ENCODE data around the gene UQCR10. TPM values are rescaled to one million over a fixed set of nuclear protein-coding genes. Genes with fewer than 3 reads are reported as not detected.

UQCR10 gene
- total and polyA plus RNA-seq, 3 donors from 2014 or later, result 91.3 to 211 (median 122) TPM

DNA sequence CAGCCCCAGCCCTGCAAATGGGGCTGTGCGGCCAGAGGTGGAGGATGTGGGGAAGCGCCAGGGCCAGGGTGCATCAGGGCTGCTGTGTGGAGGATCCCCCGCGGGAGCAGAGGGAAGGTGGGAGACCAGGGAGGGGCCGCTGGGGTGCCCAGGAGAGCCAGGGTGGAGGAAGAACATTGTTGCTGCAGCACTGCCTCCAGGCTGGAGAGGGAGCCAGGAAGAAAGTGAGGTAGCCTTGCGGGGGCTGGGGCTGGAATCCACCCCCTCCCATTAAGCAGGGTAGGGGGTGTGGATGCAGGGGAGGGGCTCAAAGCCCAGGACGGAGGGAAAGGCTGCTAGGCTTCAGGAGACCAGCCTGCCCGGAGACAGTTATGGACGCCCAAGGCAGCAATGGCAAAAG lies 32.3 kb upstream of the UQCR10 start:
- Histone ChIP-seq H3K27me3 (no peaks in the 10 kb centered on the region), H3K4me3 (no peak overlapping the region), H3K9me3 (no peaks in the 10 kb centered on the region), H3K4me1 (no peaks in the 10 kb centered on the region), H3K36me3 (ENCODE audit: low read depth, missing control alignments) (no peaks in the 10 kb centered on the region), H3K27ac (no peak overlapping the region)
- 89 to 100% methylated on average over 6 to 9 of the region's 9 CpGs for WGBS, 2 donors
- DNase-seq, result no peak
- no peak for TF ChIP-seq POLR2A (IDR thresholded peaks at IDR 0.05)
- TF ChIP-seq, protein P1, sequence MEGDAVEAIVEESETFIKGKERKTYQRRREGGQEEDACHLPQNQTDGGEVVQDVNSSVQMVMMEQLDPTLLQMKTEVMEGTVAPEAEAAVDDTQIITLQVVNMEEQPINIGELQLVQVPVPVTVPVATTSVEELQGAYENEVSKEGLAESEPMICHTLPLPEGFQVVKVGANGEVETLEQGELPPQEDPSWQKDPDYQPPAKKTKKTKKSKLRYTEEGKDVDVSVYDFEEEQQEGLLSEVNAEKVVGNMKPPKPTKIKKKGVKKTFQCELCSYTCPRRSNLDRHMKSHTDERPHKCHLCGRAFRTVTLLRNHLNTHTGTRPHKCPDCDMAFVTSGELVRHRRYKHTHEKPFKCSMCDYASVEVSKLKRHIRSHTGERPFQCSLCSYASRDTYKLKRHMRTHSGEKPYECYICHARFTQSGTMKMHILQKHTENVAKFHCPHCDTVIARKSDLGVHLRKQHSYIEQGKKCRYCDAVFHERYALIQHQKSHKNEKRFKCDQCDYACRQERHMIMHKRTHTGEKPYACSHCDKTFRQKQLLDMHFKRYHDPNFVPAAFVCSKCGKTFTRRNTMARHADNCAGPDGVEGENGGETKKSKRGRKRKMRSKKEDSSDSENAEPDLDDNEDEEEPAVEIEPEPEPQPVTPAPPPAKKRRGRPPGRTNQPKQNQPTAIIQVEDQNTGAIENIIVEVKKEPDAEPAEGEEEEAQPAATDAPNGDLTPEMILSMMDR (IDR thresholded peaks at IDR 0.05), result no peak
- intact Hi-C loops (cut with DNase I; ENCODE audit: low total_unique reads), result no loop called here

DNA sequence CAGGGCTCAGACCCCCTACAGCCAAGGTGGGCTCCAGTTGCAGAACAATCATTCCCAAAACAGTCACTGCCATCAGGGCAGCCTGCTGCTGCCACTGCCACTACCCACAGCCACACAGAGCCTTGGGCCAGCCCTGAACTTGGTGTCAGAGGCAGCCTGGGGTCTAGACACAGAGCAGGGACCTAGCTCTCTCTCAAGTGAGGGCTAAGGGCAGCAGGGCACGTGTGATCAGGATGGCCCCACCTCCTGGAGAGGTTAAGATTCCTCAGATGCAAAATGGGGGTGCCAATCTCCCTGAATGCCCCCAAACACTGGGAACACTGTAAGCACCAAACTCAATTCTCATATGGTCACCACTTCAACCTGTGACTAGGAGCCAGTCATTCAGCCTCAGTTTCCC lies 31.8 kb upstream of the UQCR10 start:
- Histone ChIP-seq H3K4me1 (no peaks in the 10 kb centered on the region), H3K27me3 (no peaks in the 10 kb centered on the region), H3K9me3 (no peaks in the 10 kb centered on the region), H3K36me3 (ENCODE audit: low read depth, missing control alignments) (no peaks in the 10 kb centered on the region), H3K27ac (no peak overlapping the region), H3K4me3 (no peak overlapping the region)
- DNase-seq, result no peak
- WGBS, 2 donors, result 64% methylated on average over 1 of the region's 1 CpG; no CpG with 5 or more reads in 1 of the 2 donors
- intact Hi-C loops (cut with DNase I; ENCODE audit: low total_unique reads), result no loop called here
- TF ChIP-seq, protein P1 (IDR thresholded peaks at IDR 0.05), result no peak

DNA sequence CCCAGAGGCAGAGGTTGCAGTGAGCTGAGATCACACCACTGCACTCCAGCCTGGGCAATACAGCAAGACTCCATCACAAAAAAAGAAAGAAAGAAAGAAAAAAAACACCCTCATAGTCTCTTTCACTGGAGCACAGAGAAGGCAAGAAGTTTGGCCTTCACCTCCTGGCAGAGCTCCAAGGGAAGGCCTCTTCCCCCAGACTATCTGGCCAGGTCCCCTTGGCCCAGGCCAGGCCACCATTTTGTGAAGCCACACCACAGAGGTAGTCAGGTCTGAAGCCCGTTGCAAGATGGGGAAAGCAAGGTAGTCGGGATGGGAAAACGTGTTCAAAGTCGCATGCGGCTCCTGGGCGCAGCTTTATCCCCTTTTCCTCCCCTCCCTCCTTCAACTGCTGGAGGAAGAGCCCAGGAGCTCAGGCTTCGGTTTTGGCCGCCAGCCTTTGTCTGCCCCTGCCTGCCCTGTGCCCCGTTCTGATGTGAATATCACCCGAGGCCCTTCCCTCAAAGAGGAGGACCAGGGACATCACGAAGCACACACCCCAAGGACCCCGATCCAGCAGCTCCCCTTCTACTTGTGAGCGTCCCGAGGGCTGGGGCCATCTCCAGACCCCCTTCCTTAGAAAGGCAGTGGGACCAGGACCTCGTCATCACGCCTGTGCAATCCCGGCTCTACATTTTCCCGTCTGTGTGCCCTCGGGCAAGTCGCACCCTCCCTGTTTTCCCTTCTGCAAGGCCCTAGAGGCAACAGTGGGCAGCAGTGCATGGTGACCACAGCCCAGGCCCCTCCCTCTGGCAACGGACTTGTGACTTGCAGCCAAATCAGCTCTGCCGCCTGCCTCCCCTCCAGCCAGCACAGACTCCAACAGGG lies 29.7 kb upstream of the UQCR10 start:
- Histone ChIP-seq H3K27me3 (no peaks in the 10 kb centered on the region), H3K9me3 (no peaks in the 10 kb centered on the region), H3K4me1 (no peaks in the 10 kb centered on the region), H3K4me3 (no peak overlapping the region), H3K27ac (no peak overlapping the region), H3K36me3 (ENCODE audit: low read depth, missing control alignments) (no peaks in the 10 kb centered on the region)
- WGBS, 2 donors, result 85 to 90% methylated on average over 22 of the region's 22 CpGs
- no peak for DNase-seq
- TF ChIP-seq POLR2A (IDR thresholded peaks at IDR 0.05), result no peak
- TF ChIP-seq, protein P1 (IDR thresholded peaks at IDR 0.05), result no peak
- intact Hi-C loops (cut with DNase I; ENCODE audit: low total_unique reads), result no loop called here

DNA sequence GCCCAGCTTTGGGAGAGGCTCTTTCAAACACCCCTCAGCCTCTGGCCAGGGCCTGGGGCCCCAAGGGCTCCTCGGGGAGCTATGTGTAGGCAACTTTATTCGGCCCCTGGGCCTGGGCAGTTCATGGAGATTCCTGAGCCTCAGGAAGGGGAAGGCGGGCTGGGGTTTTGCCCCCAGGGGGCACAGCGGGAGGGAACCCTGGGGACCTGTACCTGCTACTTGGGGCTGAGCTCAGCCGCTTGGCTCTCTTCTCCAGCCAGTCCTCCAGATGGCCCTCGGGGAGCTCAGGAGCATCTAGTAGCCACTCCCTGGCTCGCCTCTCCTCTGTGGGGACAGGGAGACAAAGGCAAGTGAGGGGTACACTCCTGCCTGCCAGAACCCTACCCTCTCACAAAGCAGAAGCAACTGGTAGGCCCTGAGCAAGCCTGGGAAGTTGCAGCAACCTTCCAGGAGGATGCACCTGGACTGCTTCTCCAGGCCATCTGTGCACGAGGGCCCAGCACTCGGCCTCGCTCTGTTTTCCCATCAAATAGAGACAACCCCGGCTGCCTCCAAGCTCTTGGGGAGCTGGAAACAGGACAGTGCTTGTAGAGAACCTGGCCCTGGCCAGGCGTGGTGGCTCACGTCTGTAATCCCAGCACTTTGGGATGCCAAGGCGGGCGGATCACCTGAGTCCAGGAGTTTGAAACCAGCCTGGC lies 28.9 kb upstream of the UQCR10 start:
- Histone ChIP-seq H3K27me3 (no peaks in the 10 kb centered on the region), H3K4me1 (no peaks in the 10 kb centered on the region), H3K9me3 (no peaks in the 10 kb centered on the region), H3K27ac (no peak overlapping the region), H3K36me3 (ENCODE audit: low read depth, missing control alignments) (no peaks in the 10 kb centered on the region), H3K4me3 (no peak overlapping the region)
- 82 to 88% methylated on average over 15 of the region's 15 CpGs for WGBS, 2 donors
- DNase-seq, result no peak
- no peak for TF ChIP-seq POLR2A (IDR thresholded peaks at IDR 0.05)
- TF ChIP-seq, protein P1 (IDR thresholded peaks at IDR 0.05), result no peak
- intact Hi-C loops (cut with DNase I; ENCODE audit: low total_unique reads), result no loop called here

Measured in testis (tissue), 3 donors.